Neural cell (in vitro differentiated cells): ENCODE data around the gene KRTAP3-3.

Experiments
- EP300 ChIP-seq: fragments of 450-650 bp; conservative IDR thresholded peaks from 2 replicates; pipeline ENCODE4 v1.6.1; 2014; ENCODE audit warnings: antibody characterized with exemption, mild to moderate bottlenecking, moderate library complexity; ENCODE audit not compliant: poor library complexity, severe bottlenecking
- EZH2 ChIP-seq: fragments of 200-600, 300-800 bp; shearing (Covaris generic), sonication (generic); IDR thresholded peaks from 2 replicates; pipeline ENCODE4 v1.6.1; 2014; ENCODE audit warnings: antibody characterized with exemption, low read length, borderline replicate concordance, mild to moderate bottlenecking; ENCODE audit not compliant: insufficient read depth, poor library complexity, severe bottlenecking
- POLR2AphosphoS5 ChIP-seq: IDR thresholded peaks from 2 replicates; pipeline ENCODE4 v1.6.1; 2012
- RAD21 ChIP-seq: fragments of 450-650 bp; conservative IDR thresholded peaks from 2 replicates; pipeline ENCODE4 v1.6.1; 2014; ENCODE audit warnings: antibody characterized with exemption, mild to moderate bottlenecking, moderate library complexity
- SMC3 ChIP-seq: fragments of 450-650 bp; conservative IDR thresholded peaks from 2 replicates; pipeline ENCODE4 v1.6.1; 2014; ENCODE audit warnings: antibody characterized with exemption, mild to moderate bottlenecking, moderate library complexity; ENCODE audit not compliant: poor library complexity
- TF ChIP-seq, protein P1 (sequence below): fragments of 450-650 bp; IDR thresholded peaks from 2 replicates; pipeline ENCODE4 v1.5.1; 2014; ENCODE audit warnings: antibody characterized with exemption, mild to moderate bottlenecking, moderate library complexity; ENCODE audit not compliant: poor library complexity, severe bottlenecking
- TF ChIP-seq, protein P2 (sequence below): IDR thresholded peaks from 2 replicates; pipeline ENCODE4 v1.6.1; 2012; ENCODE audit warnings: borderline replicate concordance

DNA sequence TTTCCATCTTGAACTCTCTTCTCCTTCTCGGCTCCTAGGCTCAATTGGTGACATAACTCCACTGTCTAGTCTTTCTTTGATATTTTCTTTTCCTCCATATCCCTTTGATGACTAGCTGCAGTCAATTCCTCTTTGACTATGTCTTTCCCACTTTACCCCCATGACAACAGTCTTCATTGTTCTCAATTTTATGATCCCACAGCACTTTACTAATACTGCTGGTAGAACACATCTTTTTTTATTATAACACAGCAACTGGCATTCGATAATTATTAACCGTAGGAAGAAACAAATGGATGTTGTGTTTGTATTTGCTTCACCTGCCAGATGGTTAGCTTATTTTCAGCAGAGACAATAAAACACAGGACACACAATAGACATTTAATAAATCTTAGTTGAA, 1.3 kb downstream of the KRTAP3-3 start:
- TF ChIP-seq, protein P1, sequence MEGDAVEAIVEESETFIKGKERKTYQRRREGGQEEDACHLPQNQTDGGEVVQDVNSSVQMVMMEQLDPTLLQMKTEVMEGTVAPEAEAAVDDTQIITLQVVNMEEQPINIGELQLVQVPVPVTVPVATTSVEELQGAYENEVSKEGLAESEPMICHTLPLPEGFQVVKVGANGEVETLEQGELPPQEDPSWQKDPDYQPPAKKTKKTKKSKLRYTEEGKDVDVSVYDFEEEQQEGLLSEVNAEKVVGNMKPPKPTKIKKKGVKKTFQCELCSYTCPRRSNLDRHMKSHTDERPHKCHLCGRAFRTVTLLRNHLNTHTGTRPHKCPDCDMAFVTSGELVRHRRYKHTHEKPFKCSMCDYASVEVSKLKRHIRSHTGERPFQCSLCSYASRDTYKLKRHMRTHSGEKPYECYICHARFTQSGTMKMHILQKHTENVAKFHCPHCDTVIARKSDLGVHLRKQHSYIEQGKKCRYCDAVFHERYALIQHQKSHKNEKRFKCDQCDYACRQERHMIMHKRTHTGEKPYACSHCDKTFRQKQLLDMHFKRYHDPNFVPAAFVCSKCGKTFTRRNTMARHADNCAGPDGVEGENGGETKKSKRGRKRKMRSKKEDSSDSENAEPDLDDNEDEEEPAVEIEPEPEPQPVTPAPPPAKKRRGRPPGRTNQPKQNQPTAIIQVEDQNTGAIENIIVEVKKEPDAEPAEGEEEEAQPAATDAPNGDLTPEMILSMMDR = no peak
- TF ChIP-seq EZH2 (no peak), POLR2AphosphoS5 (no peak), RAD21 (no peak), EP300 (no peak), SMC3 (no peak)
- TF ChIP-seq, protein P2, sequence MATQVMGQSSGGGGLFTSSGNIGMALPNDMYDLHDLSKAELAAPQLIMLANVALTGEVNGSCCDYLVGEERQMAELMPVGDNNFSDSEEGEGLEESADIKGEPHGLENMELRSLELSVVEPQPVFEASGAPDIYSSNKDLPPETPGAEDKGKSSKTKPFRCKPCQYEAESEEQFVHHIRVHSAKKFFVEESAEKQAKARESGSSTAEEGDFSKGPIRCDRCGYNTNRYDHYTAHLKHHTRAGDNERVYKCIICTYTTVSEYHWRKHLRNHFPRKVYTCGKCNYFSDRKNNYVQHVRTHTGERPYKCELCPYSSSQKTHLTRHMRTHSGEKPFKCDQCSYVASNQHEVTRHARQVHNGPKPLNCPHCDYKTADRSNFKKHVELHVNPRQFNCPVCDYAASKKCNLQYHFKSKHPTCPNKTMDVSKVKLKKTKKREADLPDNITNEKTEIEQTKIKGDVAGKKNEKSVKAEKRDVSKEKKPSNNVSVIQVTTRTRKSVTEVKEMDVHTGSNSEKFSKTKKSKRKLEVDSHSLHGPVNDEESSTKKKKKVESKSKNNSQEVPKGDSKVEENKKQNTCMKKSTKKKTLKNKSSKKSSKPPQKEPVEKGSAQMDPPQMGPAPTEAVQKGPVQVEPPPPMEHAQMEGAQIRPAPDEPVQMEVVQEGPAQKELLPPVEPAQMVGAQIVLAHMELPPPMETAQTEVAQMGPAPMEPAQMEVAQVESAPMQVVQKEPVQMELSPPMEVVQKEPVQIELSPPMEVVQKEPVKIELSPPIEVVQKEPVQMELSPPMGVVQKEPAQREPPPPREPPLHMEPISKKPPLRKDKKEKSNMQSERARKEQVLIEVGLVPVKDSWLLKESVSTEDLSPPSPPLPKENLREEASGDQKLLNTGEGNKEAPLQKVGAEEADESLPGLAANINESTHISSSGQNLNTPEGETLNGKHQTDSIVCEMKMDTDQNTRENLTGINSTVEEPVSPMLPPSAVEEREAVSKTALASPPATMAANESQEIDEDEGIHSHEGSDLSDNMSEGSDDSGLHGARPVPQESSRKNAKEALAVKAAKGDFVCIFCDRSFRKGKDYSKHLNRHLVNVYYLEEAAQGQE = no peak
